Gastroesophageal sphincter (tissue), 3 donors: ENCODE measurements around the gene SPSB1.

Experiments used
- CTCF ChIP-seq, 4 experiments: fragments of 200-600 bp in 2 of 4; fragments of 450-650 bp in 2 of 4; sonication (generic) in 1 of 4; IDR thresholded peaks; one replicate each; pipeline ENCODE4 v1.5.1; 2017 to 2019; ENCODE audit warnings: antibody characterized with exemption in 4 of 4, mild to moderate bottlenecking in 2 of 4, moderate library complexity in 2 of 4
- POLR2AphosphoS5 ChIP-seq: sonication (generic); formaldehyde crosslinking; IDR thresholded peaks from one replicate; pipeline ENCODE4 v1.6.1; 2017; ENCODE audit warnings: antibody characterized with exemption

- no peak for TF ChIP-seq CTCF (IDR thresholded peaks at IDR 0.05)
- TF ChIP-seq POLR2AphosphoS5: no peak
Observed at GRCh38 chr1:9366298-9366697, 73.6 kb downstream of the SPSB1 start.
